Vagina (tissue), 2 donors: ENCODE measurements around the gene ADORA2A. TPM values are rescaled to one million over a fixed set of nuclear protein-coding genes. Genes with fewer than 3 reads are reported as not detected.

Experiments
- DNase-seq, 2 donors: peaks; one replicate each; pipeline ENCODE4 v3.0.0-alpha.2; 2017; ENCODE audit errors: extremely low spot score in 2 of 2
- H3K27ac ChIP-seq: fragments of 200-600 bp; sonication (generic); one replicate; pipeline ENCODE4 v1.5.1; 2019
- H3K27me3 ChIP-seq: fragments of 200-600 bp; sonication (generic); one replicate; pipeline ENCODE4 v1.5.1; 2019
- H3K36me3 ChIP-seq, 2 donors: fragments of 200-600 bp; sonication (generic); one replicate each; pipeline ENCODE4 v1.5.1; 2017 to 2019
- H3K4me1 ChIP-seq: fragments of 200-600 bp; sonication (generic); one replicate; pipeline ENCODE4 v1.5.1; 2019
- H3K4me3 ChIP-seq, 2 donors: fragments of 200-600 bp; sonication (generic); 1 replicate in 1 of 2; 2 replicates in 1 of 2; pipeline ENCODE4 v1.5.1; 2016 to 2019
- H3K9me3 ChIP-seq: fragments of 200-600 bp; sonication (generic); one replicate; pipeline ENCODE4 v1.5.1; 2019
- POLR2A ChIP-seq, 2 donors: fragments of 450-650 bp; IDR thresholded peaks; one replicate each; pipeline ENCODE4 v1.6.1; 2017; ENCODE audit warnings: antibody characterized with exemption in 2 of 2, mild to moderate bottlenecking in 2 of 2, moderate library complexity in 2 of 2
- POLR2AphosphoS5 ChIP-seq, 2 donors: sonication (generic); formaldehyde crosslinking; IDR thresholded peaks; one replicate each; pipeline ENCODE4 v1.9.0; 2017; ENCODE audit warnings: antibody characterized with exemption in 2 of 2, mild to moderate bottlenecking in 2 of 2, low read depth in 1 of 2; ENCODE audit not compliant: insufficient read depth in 1 of 2
- intact Hi-C: fragments of 100-400 bp; cut with DNase I; formaldehyde crosslinking; loops from one replicate; pipeline ENCODE4 v1.15.1; 2023
- total RNA-seq: library from RNA; depleted of rRNA; stranded (reverse); fragments of >200 nt; gene quantifications from one replicate; pipeline ENCODE4 v1.2.3, GENCODE V29; 2016
- TF ChIP-seq, protein P1 (sequence below), 3 experiments: fragments of 450-650 bp in 2 of 3; fragments of 200-600 bp in 1 of 3; sonication (generic) in 1 of 3; IDR thresholded peaks; one replicate each; pipeline ENCODE4 v1.5.1; 2017 to 2019; ENCODE audit warnings: antibody characterized with exemption in 3 of 3, mild to moderate bottlenecking in 2 of 3, moderate library complexity in 2 of 3

The ADORA2A gene
- total RNA-seq, 1 donor from 2014 or later: 5.2 TPM

DNA sequence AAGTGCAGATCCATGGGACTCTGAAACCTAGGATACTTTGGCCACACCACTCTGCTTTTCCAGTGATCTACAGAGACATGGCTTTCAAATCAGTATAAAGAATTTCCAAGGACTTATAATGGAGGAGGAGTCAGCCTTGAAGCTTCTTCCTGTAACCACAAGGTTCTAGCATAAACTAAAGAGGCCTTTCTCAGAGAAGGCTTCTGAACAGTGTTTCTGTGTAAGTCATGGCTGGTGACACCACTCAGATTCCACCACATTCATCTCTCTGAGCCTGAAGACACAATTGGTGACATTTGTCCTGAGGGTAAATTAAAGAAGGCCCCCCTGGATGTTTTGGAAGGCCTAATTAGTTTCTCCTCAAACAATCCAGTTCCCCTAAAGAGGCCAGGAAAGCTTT, 29.0 kb upstream of the ADORA2A start:
- Histone ChIP-seq H3K4me3 (no peak overlapping the region), H3K36me3 (peaks cover 0 to 20% of the 10 kb centered on the region in 2 donors), H3K9me3 (no peaks in the 10 kb centered on the region), H3K27me3 (no peaks in the 10 kb centered on the region), H3K27ac (no peak overlapping the region), H3K4me1 (peaks cover 34% of the 10 kb centered on the region)
- TF ChIP-seq POLR2A (IDR thresholded peaks at IDR 0.05) (no peak), POLR2AphosphoS5 (IDR thresholded peaks at IDR 0.05; ENCODE audit: insufficient read depth in 1 of 2, low read depth in 1 of 2) (no peak)
- TF ChIP-seq, protein P1, sequence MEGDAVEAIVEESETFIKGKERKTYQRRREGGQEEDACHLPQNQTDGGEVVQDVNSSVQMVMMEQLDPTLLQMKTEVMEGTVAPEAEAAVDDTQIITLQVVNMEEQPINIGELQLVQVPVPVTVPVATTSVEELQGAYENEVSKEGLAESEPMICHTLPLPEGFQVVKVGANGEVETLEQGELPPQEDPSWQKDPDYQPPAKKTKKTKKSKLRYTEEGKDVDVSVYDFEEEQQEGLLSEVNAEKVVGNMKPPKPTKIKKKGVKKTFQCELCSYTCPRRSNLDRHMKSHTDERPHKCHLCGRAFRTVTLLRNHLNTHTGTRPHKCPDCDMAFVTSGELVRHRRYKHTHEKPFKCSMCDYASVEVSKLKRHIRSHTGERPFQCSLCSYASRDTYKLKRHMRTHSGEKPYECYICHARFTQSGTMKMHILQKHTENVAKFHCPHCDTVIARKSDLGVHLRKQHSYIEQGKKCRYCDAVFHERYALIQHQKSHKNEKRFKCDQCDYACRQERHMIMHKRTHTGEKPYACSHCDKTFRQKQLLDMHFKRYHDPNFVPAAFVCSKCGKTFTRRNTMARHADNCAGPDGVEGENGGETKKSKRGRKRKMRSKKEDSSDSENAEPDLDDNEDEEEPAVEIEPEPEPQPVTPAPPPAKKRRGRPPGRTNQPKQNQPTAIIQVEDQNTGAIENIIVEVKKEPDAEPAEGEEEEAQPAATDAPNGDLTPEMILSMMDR (IDR thresholded peaks at IDR 0.05): no peak
- intact Hi-C loops: no loop called here
- no peak for DNase-seq

GRCh38 chr22:24400034-24400725, 27.2 kb upstream of the ADORA2A start:
- H3K27ac ChIP-seq: no peak overlapping the region
- intact Hi-C loops: no loop called here
- no peak for TF ChIP-seq POLR2AphosphoS5 (IDR thresholded peaks at IDR 0.05; ENCODE audit: insufficient read depth in 1 of 2, low read depth in 1 of 2)
- TF ChIP-seq POLR2A (IDR thresholded peaks at IDR 0.05): no peak
- TF ChIP-seq, protein P1 (IDR thresholded peaks at IDR 0.05): no peak

GRCh38 chr22:24400726-24401596, 26.4 kb upstream of the ADORA2A start:
- peak overlapping the region; percentile 59 for H3K27ac ChIP-seq
- H3K36me3 ChIP-seq: peaks cover 0 to 14% of the 10 kb centered on the region in 2 donors
- peaks cover 41% of the 10 kb centered on the region for H3K4me1 ChIP-seq
- H3K9me3 ChIP-seq: no peaks in the 10 kb centered on the region
- intact Hi-C loops: no loop called here
- no peaks in the 10 kb centered on the region for H3K27me3 ChIP-seq
- H3K4me3 ChIP-seq: no peak overlapping the region
- DNase-seq: no peak
- TF ChIP-seq, protein P1 (IDR thresholded peaks at IDR 0.05): no peak
- no peak for TF ChIP-seq POLR2A (IDR thresholded peaks at IDR 0.05)
- TF ChIP-seq POLR2AphosphoS5 (IDR thresholded peaks at IDR 0.05; ENCODE audit: insufficient read depth in 1 of 2, low read depth in 1 of 2): no peak

More at GRCh38 chr22:24400034-24400725, 27.2 kb upstream of the ADORA2A start:
- no peaks in the 10 kb centered on the region for H3K9me3 ChIP-seq
- H3K27me3 ChIP-seq: no peaks in the 10 kb centered on the region
- H3K36me3 ChIP-seq: peaks cover 0 to 20% of the 10 kb centered on the region in 2 donors
- H3K4me3 ChIP-seq: no peak overlapping the region
- no peak for DNase-seq
- H3K4me1 ChIP-seq: peaks cover 41% of the 10 kb centered on the region

- Histone ChIP-seq H3K27me3 (no peaks in the 10 kb centered on the region), H3K9me3 (no peaks in the 10 kb centered on the region), H3K4me3 (no peak overlapping the region), H3K36me3 (peaks cover 0 to 5% of the 10 kb centered on the region in 2 donors), H3K4me1 (peaks cover 41% of the 10 kb centered on the region), H3K27ac (peak overlapping the region; percentile 59)
- DNase-seq: no peak
- intact Hi-C loops: no loop called here
- no peak for TF ChIP-seq POLR2A (IDR thresholded peaks at IDR 0.05)
- TF ChIP-seq POLR2AphosphoS5 (IDR thresholded peaks at IDR 0.05; ENCODE audit: insufficient read depth in 1 of 2, low read depth in 1 of 2): no peak
- TF ChIP-seq, protein P1 (IDR thresholded peaks at IDR 0.05): no peak
Measured at GRCh38 chr22:24401931-24402367, 25.4 kb upstream of the ADORA2A start.
